Measurements from ENCODE around the gene ABLIM1. TPM values are rescaled to one million over a fixed set of nuclear protein-coding genes. Genes with fewer than 3 reads are reported as not detected.

Gene ABLIM1
- total and polyA plus RNA-seq, 3 donors from 2014 or later: 90.0 to 137 (median 128) TPM

DNA sequence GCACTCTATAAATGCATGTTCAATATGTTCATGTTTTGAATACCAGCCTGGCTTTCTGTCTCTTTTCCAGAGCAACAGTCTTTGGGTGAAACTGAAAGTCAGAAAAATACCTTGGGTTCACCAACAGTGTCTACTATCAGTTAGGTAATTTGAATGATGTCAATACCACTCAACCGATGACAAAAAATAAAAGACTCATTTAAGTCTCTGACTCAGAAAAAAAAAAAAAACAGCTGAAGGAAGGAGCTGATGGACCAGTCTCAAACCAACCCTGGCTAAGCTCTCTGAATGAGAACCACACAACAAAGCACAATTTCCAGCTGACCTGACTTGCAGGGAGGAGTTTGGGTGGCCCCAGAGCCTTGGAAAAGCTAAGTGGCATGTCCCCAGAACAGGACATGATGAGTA lies 42.5 kb downstream of the ABLIM1 start:
- DNase-seq: no peak
- no peaks in the 10 kb centered on the region for H3K27me3 ChIP-seq
- H3K4me3 ChIP-seq: no peak overlapping the region
- intact Hi-C loops (cut with DNase I; ENCODE audit: low total_unique reads): no loop called here
- TF ChIP-seq, protein P1, sequence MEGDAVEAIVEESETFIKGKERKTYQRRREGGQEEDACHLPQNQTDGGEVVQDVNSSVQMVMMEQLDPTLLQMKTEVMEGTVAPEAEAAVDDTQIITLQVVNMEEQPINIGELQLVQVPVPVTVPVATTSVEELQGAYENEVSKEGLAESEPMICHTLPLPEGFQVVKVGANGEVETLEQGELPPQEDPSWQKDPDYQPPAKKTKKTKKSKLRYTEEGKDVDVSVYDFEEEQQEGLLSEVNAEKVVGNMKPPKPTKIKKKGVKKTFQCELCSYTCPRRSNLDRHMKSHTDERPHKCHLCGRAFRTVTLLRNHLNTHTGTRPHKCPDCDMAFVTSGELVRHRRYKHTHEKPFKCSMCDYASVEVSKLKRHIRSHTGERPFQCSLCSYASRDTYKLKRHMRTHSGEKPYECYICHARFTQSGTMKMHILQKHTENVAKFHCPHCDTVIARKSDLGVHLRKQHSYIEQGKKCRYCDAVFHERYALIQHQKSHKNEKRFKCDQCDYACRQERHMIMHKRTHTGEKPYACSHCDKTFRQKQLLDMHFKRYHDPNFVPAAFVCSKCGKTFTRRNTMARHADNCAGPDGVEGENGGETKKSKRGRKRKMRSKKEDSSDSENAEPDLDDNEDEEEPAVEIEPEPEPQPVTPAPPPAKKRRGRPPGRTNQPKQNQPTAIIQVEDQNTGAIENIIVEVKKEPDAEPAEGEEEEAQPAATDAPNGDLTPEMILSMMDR (IDR thresholded peaks at IDR 0.05): no peak
- no peak for TF ChIP-seq POLR2A (IDR thresholded peaks at IDR 0.05)
- WGBS, 2 donors: 62 to 94% methylated on average over 1 of the region's 1 CpG
- no peaks in the 10 kb centered on the region for H3K9me3 ChIP-seq
- H3K27ac ChIP-seq: no peak overlapping the region
- no peaks in the 10 kb centered on the region for H3K36me3 ChIP-seq (ENCODE audit: low read depth, missing control alignments)
- H3K4me1 ChIP-seq: no peaks in the 10 kb centered on the region

GRCh38 chr10:114613237-114613979 lies 44.7 kb downstream of the ABLIM1 start:
- no peak for TF ChIP-seq POLR2A (IDR thresholded peaks at IDR 0.05)
- TF ChIP-seq, protein P1 (IDR thresholded peaks at IDR 0.05): no peak
- no peak overlapping the region for H3K27ac ChIP-seq
- intact Hi-C loops (cut with DNase I; ENCODE audit: low total_unique reads): no loop called here
- no peak for DNase-seq
- no peaks in the 10 kb centered on the region for H3K4me1 ChIP-seq
- H3K4me3 ChIP-seq: no peak overlapping the region
- H3K36me3 ChIP-seq (ENCODE audit: low read depth, missing control alignments): no peaks in the 10 kb centered on the region
- 87 to 93% methylated on average over 4 of the region's 4 CpGs for WGBS, 2 donors
- H3K9me3 ChIP-seq: no peaks in the 10 kb centered on the region
- no peaks in the 10 kb centered on the region for H3K27me3 ChIP-seq

- no peaks in the 10 kb centered on the region for H3K4me1 ChIP-seq
- intact Hi-C loops (cut with DNase I; ENCODE audit: low total_unique reads): no loop called here
These were observed 46.5 kb downstream of the ABLIM1 start for GRCh38 chr10:114611617-114612016.

DNA sequence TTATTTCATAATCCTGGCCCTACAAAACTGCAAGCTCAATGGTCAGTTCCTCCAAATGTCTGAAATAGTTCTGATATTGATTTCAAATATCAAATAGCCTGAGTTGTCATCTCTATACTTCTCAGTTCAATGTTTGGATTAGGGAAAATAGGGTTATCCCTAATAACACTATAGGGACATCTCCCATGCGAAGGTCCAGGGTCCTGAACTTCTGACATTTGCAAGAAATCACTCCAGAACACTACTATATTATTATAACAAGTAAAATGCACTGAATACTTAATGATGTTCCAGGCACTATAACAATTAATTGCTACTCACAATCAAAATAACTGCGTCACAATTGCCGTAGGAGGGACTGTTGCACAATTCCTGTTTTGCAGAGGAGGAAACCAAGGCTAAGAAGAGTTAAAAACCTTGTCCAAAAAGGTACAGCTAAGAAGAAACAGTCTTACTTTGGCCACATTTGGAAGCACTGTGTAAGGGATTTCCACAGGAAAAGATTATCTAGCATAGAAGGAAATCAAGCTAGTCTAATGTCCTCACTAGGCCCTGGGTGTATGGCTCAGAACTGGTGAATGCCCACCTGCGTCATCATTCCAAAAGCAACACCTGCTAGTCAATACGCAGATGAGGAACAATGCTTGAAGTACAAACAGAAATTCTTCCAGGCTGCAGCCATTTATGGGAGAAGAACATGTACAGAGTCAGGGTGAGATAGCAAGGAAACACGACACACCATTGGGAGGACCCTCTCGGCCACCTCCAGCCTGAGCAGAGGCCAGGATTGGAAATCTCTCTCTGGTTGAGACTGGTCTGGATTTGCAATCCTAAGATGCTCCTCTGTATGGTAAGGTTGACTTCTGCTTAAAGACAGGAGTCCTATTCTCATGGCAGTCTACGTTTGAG lies 48.3 kb downstream of the ABLIM1 start:
- Histone ChIP-seq H3K4me1 (peaks cover under 1% of the 10 kb centered on the region), H3K4me3 (no peak overlapping the region), H3K27ac (peak overlapping the region in 1 of 2 donors; percentile 4), H3K9me3 (no peaks in the 10 kb centered on the region), H3K36me3 (ENCODE audit: low read depth, missing control alignments) (no peaks in the 10 kb centered on the region), H3K27me3 (no peaks in the 10 kb centered on the region)
- DNase-seq: no peak
- 84% methylated on average over 8 of the region's 8 CpGs for WGBS, 2 donors
- no peak for TF ChIP-seq POLR2A (IDR thresholded peaks at IDR 0.05)
- TF ChIP-seq, protein P1 (IDR thresholded peaks at IDR 0.05): no peak
- intact Hi-C loops (cut with DNase I; ENCODE audit: low total_unique reads): no loop called here

More at GRCh38 chr10:114611617-114612016, 46.5 kb downstream of the ABLIM1 start:
- H3K27me3 ChIP-seq: no peaks in the 10 kb centered on the region
- no peak overlapping the region for H3K27ac ChIP-seq
- WGBS, 2 donors: 88 to 100% methylated on average over 1 of the region's 1 CpG
- H3K4me3 ChIP-seq: no peak overlapping the region
- DNase-seq: no peak
- H3K36me3 ChIP-seq (ENCODE audit: low read depth, missing control alignments): no peaks in the 10 kb centered on the region
- no peak for TF ChIP-seq POLR2A (IDR thresholded peaks at IDR 0.05)
- TF ChIP-seq, protein P1 (IDR thresholded peaks at IDR 0.05): no peak
- no peaks in the 10 kb centered on the region for H3K9me3 ChIP-seq

Data from testis (tissue), 3 donors.